ENCODE data around the gene RFPL3.

RFPL3 gene

DNA sequence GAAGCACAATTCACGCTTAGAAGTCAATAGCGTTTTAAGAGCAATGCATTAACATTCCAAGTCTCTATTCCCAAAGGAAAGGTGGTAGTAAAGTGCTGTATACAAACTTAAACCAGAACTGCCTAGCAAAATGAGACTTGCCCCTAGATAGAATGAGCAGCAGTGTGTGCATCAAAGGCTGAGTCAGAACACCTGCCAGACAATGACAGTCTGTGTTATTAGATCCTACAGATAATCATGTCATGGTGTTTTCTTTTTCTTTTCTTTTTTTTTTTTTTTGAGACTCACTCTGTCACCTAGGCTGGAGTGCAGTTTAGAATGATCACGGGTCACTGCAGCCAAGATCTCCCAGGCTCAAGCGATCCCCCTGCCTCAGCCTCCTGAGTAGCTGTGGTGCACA lies 52.8 kb downstream of the RFPL3 start:
- in situ Hi-C loops (cut with MboI; ENCODE audit: low sequenced_read_pairs), result no loop called here
